ENCODE results near the gene CACNA1A. TPM values are rescaled to one million over a fixed set of nuclear protein-coding genes. Genes with fewer than 3 reads are reported as not detected.

CACNA1A gene
- total and polyA plus RNA-seq, 2 of the 13 experiments (the other 11 are each of a cell fraction or from before 2014, with no cell fraction given): not detected

DNA sequence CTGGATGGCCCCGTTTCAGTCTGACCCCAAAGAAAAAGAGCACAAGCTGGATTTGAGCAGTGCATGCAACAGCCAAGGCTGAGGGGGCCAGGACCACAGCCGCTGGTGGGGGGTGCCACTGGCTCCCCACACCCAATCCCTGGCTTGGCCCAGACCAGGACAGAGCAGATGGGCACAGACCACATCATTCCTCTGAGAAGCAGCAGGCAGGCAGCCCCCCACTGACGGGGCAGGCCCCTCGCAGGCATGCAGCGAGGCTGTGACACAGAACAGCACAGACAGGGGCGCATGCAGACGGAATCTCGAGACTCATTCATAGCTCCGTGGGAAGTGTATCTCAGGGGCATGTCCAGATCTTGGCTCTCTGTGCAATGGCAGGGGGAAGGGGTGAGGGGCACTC, 281.2 kb downstream of the CACNA1A start:
- ChIA-PET CTCF (ENCODE audit: low intra/inter-chr PET ratio, low total read pairs) (no interaction called here), POLR2A (no interaction called here)
- Histone ChIP-seq H3K4me2 (ENCODE audit: low read depth, low read length) (no peak overlapping the region), H3K27ac (ENCODE audit: extremely low read length, insufficient read depth, low read length) (no peak overlapping the region), H3K9ac (ENCODE audit: insufficient read depth, low read depth, low read length) (no peak overlapping the region), H3K4me3 (replicated peaks in 1 of 3; ENCODE audit: insufficient read depth in 1 of 3, low read depth in 2 of 3, low read length in 3 of 3) (no peak overlapping the region), H3K4me1 (ENCODE audit: insufficient read depth, low read length) (no peaks in the 10 kb centered on the region), H4K20me1 (ENCODE audit: insufficient read depth, low read length) (no peaks in the 10 kb centered on the region), H3K27me3 (ENCODE audit: control insufficient read depth in 1 of 2, insufficient read depth in 2 of 2, low read length in 2 of 2) (peaks cover 2 to 45% of the 10 kb centered on the region in 2 experiments), H2AFZ (ENCODE audit: low read length) (no peak overlapping the region), H3K79me2 (ENCODE audit: insufficient read depth, low read length) (no peaks in the 10 kb centered on the region), H3K36me3 (replicated peaks in 1 of 2; ENCODE audit: control insufficient read depth in 1 of 2, insufficient read depth in 2 of 2, low read length in 2 of 2) (no peaks in the 10 kb centered on the region), H3K9me3 (ENCODE audit: low read length) (no peaks in the 10 kb centered on the region)
- FAIRE-seq: no peak
- intact Hi-C loops (cut with micrococcal nuclease; ENCODE audit: unreplicated experiment) (no loop called here), in situ Hi-C loops (cut with HindIII; ENCODE audit: extremely low pct_ligation_motif_present, low pct_unique_long_range_greater_than_20kb) (no loop called here)
- no TSS peak for BruUV-seq (replicated peaks)
- TF ChIP-seq ZNF225 (CRISPR knock-in tag; IDR thresholded peaks at IDR 0.05): no peak
- TF ChIP-seq CHD2 (IDR thresholded peaks at IDR 0.05; ENCODE audit: low read depth, low read length): no peak
- no peak for TF ChIP-seq SMARCC2 (IDR thresholded peaks at IDR 0.05)
- TF ChIP-seq, protein P1, sequence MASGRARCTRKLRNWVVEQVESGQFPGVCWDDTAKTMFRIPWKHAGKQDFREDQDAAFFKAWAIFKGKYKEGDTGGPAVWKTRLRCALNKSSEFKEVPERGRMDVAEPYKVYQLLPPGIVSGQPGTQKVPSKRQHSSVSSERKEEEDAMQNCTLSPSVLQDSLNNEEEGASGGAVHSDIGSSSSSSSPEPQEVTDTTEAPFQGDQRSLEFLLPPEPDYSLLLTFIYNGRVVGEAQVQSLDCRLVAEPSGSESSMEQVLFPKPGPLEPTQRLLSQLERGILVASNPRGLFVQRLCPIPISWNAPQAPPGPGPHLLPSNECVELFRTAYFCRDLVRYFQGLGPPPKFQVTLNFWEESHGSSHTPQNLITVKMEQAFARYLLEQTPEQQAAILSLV (CRISPR knock-in tag; IDR thresholded peaks at IDR 0.05; ENCODE audit: borderline replicate concordance): no peak
- ATAC-seq: no peak
- DNase-seq (ENCODE audit: low spot score): no peak
- WGBS (ENCODE audit: low lambda C conversion rate): 37% methylated on average over 6 of the region's 9 CpGs

DNA sequence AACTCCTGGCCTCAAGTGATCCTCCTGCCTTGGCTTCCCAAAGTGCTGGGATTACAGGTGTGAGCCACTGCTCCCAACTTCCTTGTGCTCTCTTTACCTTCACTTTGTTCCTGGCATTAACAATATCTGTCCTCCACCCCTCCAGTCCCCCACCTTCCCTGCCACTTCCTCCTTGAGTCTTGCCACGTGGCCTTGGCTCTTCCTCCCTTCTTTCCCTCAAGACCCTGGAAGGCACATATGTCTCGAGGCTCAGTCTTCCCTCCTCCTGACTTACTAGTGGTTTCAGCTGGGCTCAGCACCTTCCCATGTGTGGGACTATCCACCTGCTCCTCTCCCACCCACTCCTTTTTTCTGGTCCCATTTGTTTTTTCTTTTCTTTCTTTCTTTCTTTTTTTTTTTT, 285.4 kb downstream of the CACNA1A start:
- 5% methylated on average over 2 of the region's 2 CpGs for WGBS (ENCODE audit: low lambda C conversion rate)
- ATAC-seq (no peak), FAIRE-seq (no peak), DNase-seq (ENCODE audit: low spot score) (no peak)
- BruUV-seq (replicated peaks): no TSS peak
- Histone ChIP-seq H3K4me2 (ENCODE audit: low read depth, low read length) (no peak overlapping the region), H3K27ac (ENCODE audit: extremely low read length, insufficient read depth, low read length) (no peak overlapping the region), H3K36me3 (replicated peaks in 1 of 2; ENCODE audit: control insufficient read depth in 1 of 2, insufficient read depth in 2 of 2, low read length in 2 of 2) (no peaks in the 10 kb centered on the region), H4K20me1 (ENCODE audit: insufficient read depth, low read length) (no peaks in the 10 kb centered on the region), H3K4me3 (replicated peaks in 1 of 3; ENCODE audit: insufficient read depth in 1 of 3, low read depth in 2 of 3, low read length in 3 of 3) (no peak overlapping the region), H3K4me1 (ENCODE audit: insufficient read depth, low read length) (peaks cover 2% of the 10 kb centered on the region), H3K9me3 (ENCODE audit: low read length) (no peaks in the 10 kb centered on the region), H3K27me3 (ENCODE audit: control insufficient read depth in 1 of 2, insufficient read depth in 2 of 2, low read length in 2 of 2) (peaks cover 2 to 16% of the 10 kb centered on the region in 2 experiments; a peak in 4 of 5 replicates), H3K79me2 (ENCODE audit: insufficient read depth, low read length) (no peaks in the 10 kb centered on the region), H2AFZ (ENCODE audit: low read length) (no peak overlapping the region), H3K9ac (ENCODE audit: insufficient read depth, low read depth, low read length) (no peak overlapping the region)
- in situ Hi-C loops (cut with HindIII; ENCODE audit: extremely low pct_ligation_motif_present, low pct_unique_long_range_greater_than_20kb) (no loop called here), intact Hi-C loops (cut with micrococcal nuclease; ENCODE audit: unreplicated experiment) (no loop called here)
- ChIA-PET CTCF (ENCODE audit: low intra/inter-chr PET ratio, low total read pairs) (no interaction called here), POLR2A (no interaction called here)
- TF ChIP-seq, protein P2, sequence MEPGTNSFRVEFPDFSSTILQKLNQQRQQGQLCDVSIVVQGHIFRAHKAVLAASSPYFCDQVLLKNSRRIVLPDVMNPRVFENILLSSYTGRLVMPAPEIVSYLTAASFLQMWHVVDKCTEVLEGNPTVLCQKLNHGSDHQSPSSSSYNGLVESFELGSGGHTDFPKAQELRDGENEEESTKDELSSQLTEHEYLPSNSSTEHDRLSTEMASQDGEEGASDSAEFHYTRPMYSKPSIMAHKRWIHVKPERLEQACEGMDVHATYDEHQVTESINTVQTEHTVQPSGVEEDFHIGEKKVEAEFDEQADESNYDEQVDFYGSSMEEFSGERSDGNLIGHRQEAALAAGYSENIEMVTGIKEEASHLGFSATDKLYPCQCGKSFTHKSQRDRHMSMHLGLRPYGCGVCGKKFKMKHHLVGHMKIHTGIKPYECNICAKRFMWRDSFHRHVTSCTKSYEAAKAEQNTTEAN (CRISPR knock-in tag; conservative IDR thresholded peaks at IDR 0.05): no peak
- TF ChIP-seq GATA4 (IDR thresholded peaks at IDR 0.05; ENCODE audit: borderline replicate concordance, low read depth): no peak
- TF ChIP-seq ZNF329 (CRISPR knock-in tag; IDR thresholded peaks at IDR 0.05; ENCODE audit: low read depth): no peak
- TF ChIP-seq ZNF879 (CRISPR knock-in tag; IDR thresholded peaks at IDR 0.05): no peak
- TF ChIP-seq, protein P3, sequence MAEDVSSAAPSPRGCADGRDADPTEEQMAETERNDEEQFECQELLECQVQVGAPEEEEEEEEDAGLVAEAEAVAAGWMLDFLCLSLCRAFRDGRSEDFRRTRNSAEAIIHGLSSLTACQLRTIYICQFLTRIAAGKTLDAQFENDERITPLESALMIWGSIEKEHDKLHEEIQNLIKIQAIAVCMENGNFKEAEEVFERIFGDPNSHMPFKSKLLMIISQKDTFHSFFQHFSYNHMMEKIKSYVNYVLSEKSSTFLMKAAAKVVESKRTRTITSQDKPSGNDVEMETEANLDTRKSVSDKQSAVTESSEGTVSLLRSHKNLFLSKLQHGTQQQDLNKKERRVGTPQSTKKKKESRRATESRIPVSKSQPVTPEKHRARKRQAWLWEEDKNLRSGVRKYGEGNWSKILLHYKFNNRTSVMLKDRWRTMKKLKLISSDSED (CRISPR knock-in tag; IDR thresholded peaks at IDR 0.05): no peak
- TF ChIP-seq, protein P4, sequence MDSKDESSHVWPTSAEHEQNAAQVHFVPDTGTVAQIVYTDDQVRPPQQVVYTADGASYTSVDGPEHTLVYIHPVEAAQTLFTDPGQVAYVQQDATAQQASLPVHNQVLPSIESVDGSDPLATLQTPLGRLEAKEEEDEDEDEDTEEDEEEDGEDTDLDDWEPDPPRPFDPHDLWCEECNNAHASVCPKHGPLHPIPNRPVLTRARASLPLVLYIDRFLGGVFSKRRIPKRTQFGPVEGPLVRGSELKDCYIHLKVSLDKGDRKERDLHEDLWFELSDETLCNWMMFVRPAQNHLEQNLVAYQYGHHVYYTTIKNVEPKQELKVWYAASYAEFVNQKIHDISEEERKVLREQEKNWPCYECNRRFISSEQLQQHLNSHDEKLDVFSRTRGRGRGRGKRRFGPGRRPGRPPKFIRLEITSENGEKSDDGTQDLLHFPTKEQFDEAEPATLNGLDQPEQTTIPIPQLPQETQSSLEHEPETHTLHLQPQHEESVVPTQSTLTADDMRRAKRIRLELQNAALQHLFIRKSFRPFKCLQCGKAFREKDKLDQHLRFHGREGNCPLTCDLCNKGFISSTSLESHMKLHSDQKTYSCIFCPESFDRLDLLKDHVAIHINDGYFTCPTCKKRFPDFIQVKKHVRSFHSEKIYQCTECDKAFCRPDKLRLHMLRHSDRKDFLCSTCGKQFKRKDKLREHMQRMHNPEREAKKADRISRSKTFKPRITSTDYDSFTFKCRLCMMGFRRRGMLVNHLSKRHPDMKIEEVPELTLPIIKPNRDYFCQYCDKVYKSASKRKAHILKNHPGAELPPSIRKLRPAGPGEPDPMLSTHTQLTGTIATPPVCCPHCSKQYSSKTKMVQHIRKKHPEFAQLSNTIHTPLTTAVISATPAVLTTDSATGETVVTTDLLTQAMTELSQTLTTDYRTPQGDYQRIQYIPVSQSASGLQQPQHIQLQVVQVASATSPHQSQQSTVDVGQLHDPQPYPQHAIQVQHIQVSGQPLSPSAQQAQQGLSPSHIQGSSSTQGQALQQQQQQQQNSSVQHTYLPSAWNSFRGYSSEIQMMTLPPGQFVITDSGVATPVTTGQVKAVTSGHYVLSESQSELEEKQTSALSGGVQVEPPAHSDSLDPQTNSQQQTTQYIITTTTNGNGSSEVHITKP (CRISPR knock-in tag; IDR thresholded peaks at IDR 0.05; ENCODE audit: low read depth): no peak

Measured in HepG2 (cell line).